Activated naive CD8-positive, alpha-beta T cell treated with anti-CD3 and anti-CD28 coated beads, Interleukin-2, amount 50 U/mL, for 24 hours (primary cell): ENCODE results near the gene BHLHE23.

Experiments used
- ATAC-seq: fragments of 150-1000 bp; cut with Tn5 transposase; one replicate; pipeline ENCODE4 v1.10.0; 2021
- DNase-seq: peaks from one replicate; pipeline ENCODE4 v3.0.0; 2021
- H3K27ac Mint-ChIP-seq: one replicate; pipeline ENCODE4 v1.8.0; 2021; ENCODE audit warnings: mild to moderate bottlenecking, mixed read lengths
- H3K27me3 Mint-ChIP-seq: one replicate; pipeline ENCODE4 v1.8.0; 2021; ENCODE audit warnings: mixed read lengths
- H3K36me3 Mint-ChIP-seq: one replicate; pipeline ENCODE4 v1.8.0; 2021; ENCODE audit warnings: low read depth, mixed read lengths
- H3K4me1 Mint-ChIP-seq: one replicate; pipeline ENCODE4 v1.8.0; 2021; ENCODE audit warnings: mixed read lengths
- H3K4me3 Mint-ChIP-seq: one replicate; pipeline ENCODE4 v1.8.0; 2021; ENCODE audit warnings: mild to moderate bottlenecking, moderate library complexity, mixed read lengths
- H3K9me3 Mint-ChIP-seq: one replicate; pipeline ENCODE4 v1.8.0; 2021; ENCODE audit warnings: mixed read lengths

The BHLHE23 gene

GRCh38 chr20:62956387-62957135 is 50.2 kb downstream of the BHLHE23 start:
- DNase-seq (no peak), ATAC-seq (no peak)
- Mint-ChIP-seq H3K27ac (no peak overlapping the region), H3K4me3 (no peak overlapping the region), H3K4me1 (peaks cover 28% of the 10 kb centered on the region), H3K36me3 (peaks cover 6% of the 10 kb centered on the region), H3K9me3 (no peaks in the 10 kb centered on the region), H3K27me3 (no peaks in the 10 kb centered on the region)
